LNCAP (cell line): ENCODE data around the gene PRR12.

ENCODE experiments used
- TF ChIP-seq, protein P1 (sequence below): fragments of 450-650 bp; IDR thresholded peaks from 2 replicates; pipeline ENCODE4 v1.5.1; 2017; ENCODE audit warnings: mild to moderate bottlenecking

Gene PRR12

DNA sequence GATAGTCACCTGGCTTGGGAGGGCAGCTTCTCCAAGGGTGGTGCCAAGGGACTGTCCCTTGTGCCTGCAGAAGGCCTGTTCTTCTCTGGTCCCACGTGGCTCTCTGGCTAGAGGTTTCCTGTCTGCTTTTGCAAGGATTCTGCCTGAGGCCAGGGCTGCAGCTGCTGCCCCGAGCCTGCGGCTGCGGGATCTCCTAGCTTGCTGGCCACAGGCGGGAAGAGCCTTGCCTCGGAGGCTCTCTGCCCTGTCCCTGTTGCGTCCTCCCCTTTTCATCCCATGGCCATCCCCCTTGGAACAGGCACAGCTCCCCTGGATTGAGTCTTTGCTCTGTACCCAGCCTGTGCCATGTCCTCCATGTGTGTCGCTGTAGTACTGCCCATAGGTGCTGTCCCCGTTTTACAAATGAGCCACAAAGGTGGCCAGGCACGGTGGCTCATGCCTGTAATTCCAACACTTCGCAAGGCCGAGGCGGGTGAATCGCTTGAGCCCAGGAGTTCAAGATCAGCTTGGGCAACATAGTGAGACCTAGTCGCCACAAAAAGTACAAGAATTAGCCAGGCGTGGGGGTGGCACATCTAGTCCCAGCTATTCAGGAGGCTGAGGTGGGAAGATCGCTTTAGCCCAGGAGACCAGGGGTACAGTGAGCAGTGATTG, 65.6 kb downstream of the PRR12 start:
- TF ChIP-seq, protein P1, sequence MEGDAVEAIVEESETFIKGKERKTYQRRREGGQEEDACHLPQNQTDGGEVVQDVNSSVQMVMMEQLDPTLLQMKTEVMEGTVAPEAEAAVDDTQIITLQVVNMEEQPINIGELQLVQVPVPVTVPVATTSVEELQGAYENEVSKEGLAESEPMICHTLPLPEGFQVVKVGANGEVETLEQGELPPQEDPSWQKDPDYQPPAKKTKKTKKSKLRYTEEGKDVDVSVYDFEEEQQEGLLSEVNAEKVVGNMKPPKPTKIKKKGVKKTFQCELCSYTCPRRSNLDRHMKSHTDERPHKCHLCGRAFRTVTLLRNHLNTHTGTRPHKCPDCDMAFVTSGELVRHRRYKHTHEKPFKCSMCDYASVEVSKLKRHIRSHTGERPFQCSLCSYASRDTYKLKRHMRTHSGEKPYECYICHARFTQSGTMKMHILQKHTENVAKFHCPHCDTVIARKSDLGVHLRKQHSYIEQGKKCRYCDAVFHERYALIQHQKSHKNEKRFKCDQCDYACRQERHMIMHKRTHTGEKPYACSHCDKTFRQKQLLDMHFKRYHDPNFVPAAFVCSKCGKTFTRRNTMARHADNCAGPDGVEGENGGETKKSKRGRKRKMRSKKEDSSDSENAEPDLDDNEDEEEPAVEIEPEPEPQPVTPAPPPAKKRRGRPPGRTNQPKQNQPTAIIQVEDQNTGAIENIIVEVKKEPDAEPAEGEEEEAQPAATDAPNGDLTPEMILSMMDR = no peak

DNA sequence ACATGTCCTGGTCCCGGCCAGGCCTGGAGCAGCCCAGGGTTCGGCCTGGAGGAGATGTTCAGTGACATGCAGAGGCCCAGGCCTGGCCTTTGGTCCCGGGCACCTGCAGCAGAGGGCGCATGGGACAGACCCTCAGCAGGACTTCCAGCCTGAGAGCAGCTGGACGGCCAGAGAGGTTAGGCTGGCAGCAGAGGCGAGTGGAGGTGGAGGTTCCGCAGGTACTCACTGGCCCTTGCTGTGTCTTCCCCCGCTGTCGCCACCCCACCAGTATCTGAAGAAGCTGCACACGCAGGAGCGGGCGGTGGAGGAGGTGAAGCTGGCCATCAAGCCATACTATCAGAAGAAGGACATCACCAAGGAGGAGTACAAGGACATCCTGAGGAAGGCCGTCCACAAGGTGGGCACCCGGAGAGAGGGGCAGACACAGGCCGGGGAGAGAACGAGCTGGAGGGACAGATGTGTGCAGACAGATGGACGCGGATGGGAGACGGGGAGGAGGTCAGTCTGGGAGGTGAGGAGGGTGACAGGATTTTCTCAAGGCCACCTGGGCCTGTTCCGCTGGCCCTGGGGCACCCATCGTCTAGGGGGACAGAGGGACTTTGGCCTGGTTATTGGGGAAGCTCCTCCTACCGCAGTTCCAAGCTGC, 66.6 kb downstream of the PRR12 start:
- TF ChIP-seq, protein P1 = no peak

GRCh38 chr19:49658139-49658517, 67.1 kb downstream of the PRR12 start:
- TF ChIP-seq, protein P1 = no peak

DNA sequence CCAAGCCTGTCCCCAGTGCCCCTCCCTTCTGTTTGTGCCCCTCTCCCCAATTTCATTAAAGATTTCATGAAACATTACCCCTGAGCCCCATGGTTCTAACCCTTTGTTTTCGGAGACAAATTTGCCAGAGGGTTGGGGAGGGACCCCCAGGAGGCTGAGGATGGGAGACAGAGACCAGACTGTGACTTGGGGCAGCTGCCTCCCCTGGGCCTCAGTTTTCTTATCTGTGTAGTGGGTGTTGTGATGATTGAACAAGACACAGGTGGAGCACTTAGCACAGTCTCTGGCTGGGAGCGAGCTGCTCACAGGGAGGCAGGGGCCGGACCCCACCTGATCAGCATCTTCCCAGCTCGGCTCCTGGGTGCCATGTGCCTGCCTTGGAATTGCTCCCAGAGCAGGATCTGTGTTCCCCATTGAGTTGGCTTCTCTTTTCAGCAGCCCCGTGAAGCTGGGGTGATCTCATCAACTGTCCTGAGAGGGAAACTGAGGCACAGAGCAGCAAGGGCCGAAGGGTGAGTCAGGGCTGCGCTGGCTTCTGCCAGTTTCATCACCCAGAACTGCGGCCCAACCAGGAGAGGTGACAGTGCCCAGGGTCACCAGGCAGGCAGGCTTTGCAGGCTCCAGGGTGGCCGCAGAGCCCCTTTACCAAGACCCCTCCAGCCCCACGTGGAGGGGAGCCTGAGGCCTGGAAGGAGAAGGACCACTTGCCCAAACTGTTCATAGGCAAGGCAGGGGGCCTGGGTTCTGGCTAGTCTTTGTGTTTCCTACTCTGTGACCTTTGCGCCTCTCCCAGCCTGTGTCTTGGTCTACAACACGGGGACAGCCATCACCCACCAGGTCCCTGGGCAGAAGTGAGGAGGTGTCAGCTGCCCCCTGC, 67.8 kb downstream of the PRR12 start:
- TF ChIP-seq, protein P1 = no peak

- TF ChIP-seq, protein P1 = no peak
These were observed 69.5 kb downstream of the PRR12 start for GRCh38 chr19:49660338-49660961.

DNA sequence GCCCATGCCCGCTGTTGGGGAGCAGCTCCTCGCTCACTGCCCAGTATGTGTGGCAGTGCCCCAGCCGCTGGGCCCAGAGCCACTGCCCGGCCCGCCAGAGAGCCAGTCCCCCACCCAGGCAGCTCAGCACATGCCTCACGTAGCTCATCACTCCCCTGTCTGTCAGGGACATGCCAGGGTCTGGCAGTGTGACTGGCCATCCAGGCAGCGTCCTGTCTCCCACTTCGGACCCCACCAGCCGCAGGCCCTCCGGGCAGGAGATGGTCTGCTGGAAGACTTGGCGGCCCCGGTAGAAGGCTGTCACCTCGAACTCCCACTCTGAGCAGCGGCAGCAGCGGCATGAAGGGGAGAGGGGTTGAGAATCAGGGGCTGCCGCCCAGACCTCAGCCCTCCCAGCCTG, 71.0 kb downstream of the PRR12 start:
- TF ChIP-seq, protein P1 = no peak

DNA sequence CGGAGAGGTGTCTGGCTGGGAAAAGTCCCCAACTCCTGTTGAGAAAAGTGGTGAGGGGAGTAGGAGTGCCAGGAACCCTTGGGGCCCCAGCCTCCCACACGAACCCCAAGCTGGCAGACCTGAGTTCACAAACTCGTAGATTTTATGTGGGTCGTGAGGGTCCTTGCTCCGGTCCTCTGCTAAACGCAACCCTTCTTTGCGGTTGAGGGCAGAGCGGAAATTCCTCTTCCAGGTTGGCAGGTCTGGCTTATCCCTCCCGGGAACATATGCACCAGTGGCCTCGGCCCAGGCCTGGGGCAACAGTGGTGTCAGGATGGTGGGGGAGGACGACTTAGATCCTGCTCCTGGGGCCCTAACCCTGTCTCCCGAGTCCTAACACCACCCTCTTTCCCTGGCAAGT, 72.2 kb downstream of the PRR12 start:
- TF ChIP-seq, protein P1 = no peak
